HG02970 (cell line): ENCODE measurements around the gene CAST.
"Not testable (repeated sequence)": the region's sequence is repeated elsewhere in the genome, so short reads cannot be mapped to it uniquely, and the experiment has no call there.

Experiments used
- ATAC-seq: cut with Tn5 transposase; IDR thresholded peaks from one replicate; pipeline ENCODE4 v1.9.1; 2021; ENCODE audit warnings: mild to moderate bottlenecking, moderate library complexity, moderate number of reproducible peaks; ENCODE audit not compliant: unreplicated experiment, low FRiP score

Gene CAST

GRCh38 chr5:96741106-96741505 lies 78.9 kb downstream of the CAST start:
- ATAC-seq = no peak

GRCh38 chr5:96741891-96742309 lies 79.7 kb downstream of the CAST start:
- ATAC-seq = no peak

- ATAC-seq = no peak
These were observed 80.4 kb downstream of the CAST start for GRCh38 chr5:96742538-96742937.

- no peak for ATAC-seq
These were observed 81.0 kb downstream of the CAST start for GRCh38 chr5:96743065-96743768.

GRCh38 chr5:96743805-96744204 lies 81.6 kb downstream of the CAST start:
- ATAC-seq = no peak

- ATAC-seq = not testable (repeated sequence)
These were observed 82.0 kb downstream of the CAST start for GRCh38 chr5:96744218-96744617.

GRCh38 chr5:96745025-96745424 lies 82.8 kb downstream of the CAST start:
- no peak for ATAC-seq

- ATAC-seq = no peak
These were observed 83.8 kb downstream of the CAST start for GRCh38 chr5:96745844-96746531.

GRCh38 chr5:96747720-96748119 lies 85.5 kb downstream of the CAST start:
- no peak for ATAC-seq

- ATAC-seq = no peak
These were observed 88.1 kb downstream of the CAST start for GRCh38 chr5:96750110-96750822.

- ATAC-seq = no peak
These were observed 89.3 kb downstream of the CAST start for GRCh38 chr5:96751203-96752169.

- no peak for ATAC-seq
These were observed 90.3 kb downstream of the CAST start for GRCh38 chr5:96752341-96753016.

- no peak for ATAC-seq
These were observed 90.8 kb downstream of the CAST start for GRCh38 chr5:96753017-96753397.

GRCh38 chr5:96753848-96754247 lies 91.7 kb downstream of the CAST start:
- no peak for ATAC-seq

- no peak for ATAC-seq
These were observed 93.7 kb downstream of the CAST start for GRCh38 chr5:96755851-96756250.

- ATAC-seq = no peak
These were observed 94.8 kb downstream of the CAST start for GRCh38 chr5:96756985-96757384.

GRCh38 chr5:96758621-96759020 lies 96.4 kb downstream of the CAST start:
- ATAC-seq = no peak

GRCh38 chr5:96761618-96762017 lies 99.4 kb downstream of the CAST start:
- no peak for ATAC-seq

GRCh38 chr5:96763026-96763425 lies 100.8 kb downstream of the CAST start:
- ATAC-seq = no peak

GRCh38 chr5:96765043-96765442 lies 102.9 kb downstream of the CAST start:
- ATAC-seq = no peak
